Fibroblast of gingiva (primary cell): ENCODE measurements around the gene SCGB3A1.

ENCODE experiments used
- DNase-seq: peaks from one replicate; pipeline ENCODE4 v3.0.0-alpha.2; 2011; ENCODE audit warnings: low read depth

The SCGB3A1 gene

GRCh38 chr5:180586870-180587269 is 4.4 kb downstream of the SCGB3A1 start:
- no peak for DNase-seq

GRCh38 chr5:180586204-180586603 is 5.1 kb downstream of the SCGB3A1 start:
- no peak for DNase-seq

GRCh38 chr5:180583738-180584137 is 7.6 kb downstream of the SCGB3A1 start:
- no peak for DNase-seq

- no peak for DNase-seq
Measured at GRCh38 chr5:180580681-180581080, 10.6 kb downstream of the SCGB3A1 start.

- no peak for DNase-seq
Measured at GRCh38 chr5:180575571-180575970, 15.7 kb downstream of the SCGB3A1 start.

GRCh38 chr5:180568914-180569313 is 22.4 kb downstream of the SCGB3A1 start:
- no peak for DNase-seq

GRCh38 chr5:180563994-180564393 is 27.3 kb downstream of the SCGB3A1 start:
- no peak for DNase-seq

- DNase-seq: no peak
Measured at GRCh38 chr5:180558232-180558631, 33.1 kb downstream of the SCGB3A1 start.

GRCh38 chr5:180557217-180557809 is 34.0 kb downstream of the SCGB3A1 start:
- DNase-seq: no peak

GRCh38 chr5:180555168-180555921 is 36.0 kb downstream of the SCGB3A1 start:
- DNase-seq: peak; percentile 3

GRCh38 chr5:180553530-180553929 is 37.8 kb downstream of the SCGB3A1 start:
- no peak for DNase-seq

- no peak for DNase-seq
Measured at GRCh38 chr5:180548563-180548962, 42.7 kb downstream of the SCGB3A1 start.

- no peak for DNase-seq
Measured at GRCh38 chr5:180545248-180545647, 46.1 kb downstream of the SCGB3A1 start.

- DNase-seq: no peak
Measured at GRCh38 chr5:180541710-180542109, 49.6 kb downstream of the SCGB3A1 start.
